ENCODE results near the gene RBMS3. TPM values are rescaled to one million over a fixed set of nuclear protein-coding genes. Genes with fewer than 3 reads are reported as not detected.
"Not testable (repeated sequence)": the region's sequence is repeated elsewhere in the genome, so short reads cannot be mapped to it uniquely, and the experiment has no call there.

Gene RBMS3
- 1 to 10 TPM; 1.4 to 3.5 TPM for total RNA-seq

- Mint-ChIP-seq H3K27ac (peak within 1 kb of the TSS; percentile 21 to 54), H3K4me3 (peak within 1 kb of the TSS; percentile 64), H3K27me3 (peaks cover 0 to 8% of the 10 kb centered on the region in 2 donors), H3K4me1 (ENCODE audit: low read depth in 2 of 2) (peaks cover 10 to 17% of the 10 kb centered on the region in 2 donors), H3K36me3 (no peaks in the 10 kb centered on the region), H3K9me3 (no peaks in the 10 kb centered on the region)
- ATAC-seq (peak in 1 of 2 donors; percentile 27), DNase-seq (ENCODE audit: low spot score) (no peak)
Observed at GRCh38 chr3:29280404-29281093, at the start of gene RBMS3. Gene RBMS3, plus strand, starts transcription at chr3:29281071.

- H3K27me3 Mint-ChIP-seq, H3K27ac Mint-ChIP-seq, ATAC-seq: not testable (repeated sequence)
Observed at GRCh38 chr3:29233126-29233525, 47.7 kb upstream of the RBMS3 start.

GRCh38 chr3:29236146-29236840 lies 44.6 kb upstream of the RBMS3 start:
- Mint-ChIP-seq H3K9me3 (peaks cover 13% of the 10 kb centered on the region), H3K27ac (no peak overlapping the region), H3K27me3 (no peaks in the 10 kb centered on the region), H3K36me3 (no peaks in the 10 kb centered on the region), H3K4me1 (ENCODE audit: low read depth in 2 of 2) (no peaks in the 10 kb centered on the region), H3K4me3 (no peak overlapping the region)
- DNase-seq (ENCODE audit: low spot score) (no peak), ATAC-seq (no peak)

More at GRCh38 chr3:29233126-29233525, 47.7 kb upstream of the RBMS3 start:
- H3K4me1 Mint-ChIP-seq (ENCODE audit: low read depth in 2 of 2); H3K4me3 Mint-ChIP-seq; DNase-seq (ENCODE audit: low spot score); H3K36me3 Mint-ChIP-seq: not testable (repeated sequence)
- peaks cover 10% of the 10 kb centered on the region for H3K9me3 Mint-ChIP-seq

- no peak for DNase-seq (ENCODE audit: low spot score)
- Mint-ChIP-seq H3K9me3 (peaks cover 6% of the 10 kb centered on the region), H3K27me3 (no peaks in the 10 kb centered on the region), H3K4me3 (no peak overlapping the region), H3K36me3 (no peaks in the 10 kb centered on the region), H3K4me1 (ENCODE audit: low read depth in 2 of 2) (no peaks in the 10 kb centered on the region), H3K27ac (no peak overlapping the region)
- no peak for ATAC-seq
Observed at GRCh38 chr3:29239376-29239775, 41.5 kb upstream of the RBMS3 start.

GRCh38 chr3:29240248-29240647 lies 40.6 kb upstream of the RBMS3 start:
- H3K27me3 Mint-ChIP-seq = no peaks in the 10 kb centered on the region
- DNase-seq (ENCODE audit: low spot score) = no peak
- no peaks in the 10 kb centered on the region for H3K4me1 Mint-ChIP-seq (ENCODE audit: low read depth in 2 of 2)
- H3K27ac Mint-ChIP-seq = no peak overlapping the region
- peaks cover 5% of the 10 kb centered on the region for H3K9me3 Mint-ChIP-seq
- ATAC-seq = no peak
- no peaks in the 10 kb centered on the region for H3K36me3 Mint-ChIP-seq
- H3K4me3 Mint-ChIP-seq = no peak overlapping the region

- H3K4me3 Mint-ChIP-seq = no peak overlapping the region
- no peak overlapping the region for H3K27ac Mint-ChIP-seq
- no peak for ATAC-seq
- H3K9me3 Mint-ChIP-seq = peaks cover 5% of the 10 kb centered on the region
- H3K4me1 Mint-ChIP-seq (ENCODE audit: low read depth in 2 of 2) = no peaks in the 10 kb centered on the region
- no peak for DNase-seq (ENCODE audit: low spot score)
- no peaks in the 10 kb centered on the region for H3K27me3 Mint-ChIP-seq
- H3K36me3 Mint-ChIP-seq = no peaks in the 10 kb centered on the region
Observed at GRCh38 chr3:29240887-29241286, 40.0 kb upstream of the RBMS3 start.

GRCh38 chr3:29241855-29242254 lies 39.0 kb upstream of the RBMS3 start:
- H3K36me3 Mint-ChIP-seq = no peaks in the 10 kb centered on the region
- no peak overlapping the region for H3K4me3 Mint-ChIP-seq
- H3K27ac Mint-ChIP-seq = no peak overlapping the region
- ATAC-seq (no peak), DNase-seq (ENCODE audit: low spot score) (no peak)
- no peaks in the 10 kb centered on the region for H3K4me1 Mint-ChIP-seq (ENCODE audit: low read depth in 2 of 2)
- no peaks in the 10 kb centered on the region for H3K27me3 Mint-ChIP-seq
- peaks cover 5% of the 10 kb centered on the region for H3K9me3 Mint-ChIP-seq

- no peak overlapping the region for H3K27ac Mint-ChIP-seq
- no peaks in the 10 kb centered on the region for H3K27me3 Mint-ChIP-seq
- H3K4me1 Mint-ChIP-seq (ENCODE audit: low read depth in 2 of 2) = no peaks in the 10 kb centered on the region
- H3K36me3 Mint-ChIP-seq = no peaks in the 10 kb centered on the region
- no peak for ATAC-seq
- peaks cover 8% of the 10 kb centered on the region for H3K9me3 Mint-ChIP-seq
- DNase-seq (ENCODE audit: low spot score) = no peak
- no peak overlapping the region for H3K4me3 Mint-ChIP-seq
Observed at GRCh38 chr3:29242296-29242695, 38.6 kb upstream of the RBMS3 start.

- no peak overlapping the region for H3K27ac Mint-ChIP-seq
- ATAC-seq (no peak), DNase-seq (ENCODE audit: low spot score) (no peak)
- no peaks in the 10 kb centered on the region for H3K36me3 Mint-ChIP-seq
- no peaks in the 10 kb centered on the region for H3K4me1 Mint-ChIP-seq (ENCODE audit: low read depth in 2 of 2)
- H3K27me3 Mint-ChIP-seq = no peaks in the 10 kb centered on the region
- peaks cover 9% of the 10 kb centered on the region for H3K9me3 Mint-ChIP-seq
- H3K4me3 Mint-ChIP-seq = no peak overlapping the region
Observed at GRCh38 chr3:29245441-29245840, 35.4 kb upstream of the RBMS3 start.

GRCh38 chr3:29247088-29247745 lies 33.7 kb upstream of the RBMS3 start:
- ATAC-seq (no peak), DNase-seq (ENCODE audit: low spot score) (no peak)
- Mint-ChIP-seq H3K9me3 (peaks cover 9% of the 10 kb centered on the region), H3K27me3 (no peaks in the 10 kb centered on the region), H3K27ac (no peak overlapping the region), H3K4me3 (no peak overlapping the region), H3K36me3 (no peaks in the 10 kb centered on the region), H3K4me1 (ENCODE audit: low read depth in 2 of 2) (no peaks in the 10 kb centered on the region)

- ATAC-seq (no peak), DNase-seq (ENCODE audit: low spot score) (no peak)
- Mint-ChIP-seq H3K27me3 (no peaks in the 10 kb centered on the region), H3K4me3 (no peak overlapping the region), H3K27ac (no peak overlapping the region), H3K9me3 (peaks cover 9% of the 10 kb centered on the region), H3K36me3 (no peaks in the 10 kb centered on the region), H3K4me1 (ENCODE audit: low read depth in 2 of 2) (no peaks in the 10 kb centered on the region)
Observed at GRCh38 chr3:29249829-29250345, 31.0 kb upstream of the RBMS3 start.

- H3K36me3 Mint-ChIP-seq = no peaks in the 10 kb centered on the region
- H3K9me3 Mint-ChIP-seq = no peaks in the 10 kb centered on the region
- H3K4me1 Mint-ChIP-seq (ENCODE audit: low read depth in 2 of 2) = no peaks in the 10 kb centered on the region
- H3K27me3 Mint-ChIP-seq = no peaks in the 10 kb centered on the region
- DNase-seq (ENCODE audit: low spot score) (no peak), ATAC-seq (no peak)
- H3K27ac Mint-ChIP-seq = no peak overlapping the region
- no peak overlapping the region for H3K4me3 Mint-ChIP-seq
Observed at GRCh38 chr3:29255854-29256696, 24.8 kb upstream of the RBMS3 start.

GRCh38 chr3:29258161-29258560 lies 22.7 kb upstream of the RBMS3 start:
- H3K9me3 Mint-ChIP-seq = no peaks in the 10 kb centered on the region
- DNase-seq (ENCODE audit: low spot score) (no peak), ATAC-seq (no peak)
- no peaks in the 10 kb centered on the region for H3K4me1 Mint-ChIP-seq (ENCODE audit: low read depth in 2 of 2)
- no peaks in the 10 kb centered on the region for H3K36me3 Mint-ChIP-seq
- no peaks in the 10 kb centered on the region for H3K27me3 Mint-ChIP-seq
- H3K4me3 Mint-ChIP-seq = no peak overlapping the region
- no peak overlapping the region for H3K27ac Mint-ChIP-seq
